Body of pancreas (tissue), 4 donors: ENCODE data around the gene DUOX2. TPM values are rescaled to one million over a fixed set of nuclear protein-coding genes. Genes with fewer than 3 reads are reported as not detected.

ENCODE experiments used
- ATAC-seq: fragments of 150-250 bp; one replicate; pipeline ENCODE4 v1.9.1; 2016
- DNase-seq, 4 donors: peaks; one replicate each; pipeline ENCODE4 v3.0.0-alpha.2; 2019
- H3K27ac ChIP-seq, 4 donors: fragments of 200-600 bp; sonication (generic); 1 replicate in 3 of 4; 2 replicates in 1 of 4; pipeline versions ENCODE4 v1.5.1 to v1.6.1; 2016 to 2019; ENCODE audit warnings: mild to moderate bottlenecking in 1 of 4, mixed read lengths in 1 of 4, moderate library complexity in 1 of 4
- H3K27me3 ChIP-seq, 2 donors: fragments of 200-600 bp; sonication (generic); one replicate each; pipeline ENCODE4 v1.6.0; 2016; ENCODE audit warnings: mild to moderate bottlenecking in 1 of 2
- H3K36me3 ChIP-seq, 2 donors: fragments of 200-600 bp; sonication (generic); replicated peaks in 1 of 2; 2 replicates each; pipeline ENCODE4 v1.5.1; 2016; ENCODE audit warnings: low read depth in 2 of 2; ENCODE audit not compliant: insufficient read depth in 1 of 2
- H3K4me1 ChIP-seq: fragments of 200-600 bp; sonication (generic); one replicate; pipeline ENCODE4 v1.6.0; 2016
- H3K4me3 ChIP-seq, 2 donors: fragments of 200-600 bp; sonication (generic); 1 replicate in 1 of 2; 2 replicates in 1 of 2; pipeline ENCODE4 v1.5.1; 2016 to 2019
- H3K9me3 ChIP-seq, 3 donors: fragments of 200-600 bp; sonication (generic); 1 replicate in 2 of 3; 2 replicates in 1 of 3; pipeline ENCODE4 v1.5.1; 2016
- POLR2A ChIP-seq, 3 donors: fragments of 450-650 bp; IDR thresholded peaks; one replicate each; pipeline ENCODE4 v1.6.1; 2016; ENCODE audit warnings: antibody characterized with exemption in 3 of 3, mild to moderate bottlenecking in 2 of 3
- WGBS, 2 donors: methylation state at CpG; one replicate each; pipeline ENCODE4 v1.1.5; 2017; 5-methylcytosine and 5-hydroxymethylcytosine counted together
- intact Hi-C: fragments of 100-400 bp; cut with DNase I; formaldehyde crosslinking; loops from one replicate; pipeline ENCODE4 v1.15.1; 2023
- total RNA-seq, 2 donors: library from RNA; depleted of rRNA; stranded (reverse); fragments of >200 nt; gene quantifications; one replicate each; pipeline ENCODE4 v1.1.0, GENCODE V29; 2016
- TF ChIP-seq, protein P1 (sequence below), 7 experiments: fragments of 450-650 bp in 4 of 7; fragments of 200-600 bp in 3 of 7; sonication (generic) in 3 of 7; IDR thresholded peaks; one replicate each; pipeline ENCODE4 v1.5.1; 2016 to 2019; ENCODE audit warnings: antibody characterized with exemption in 7 of 7

DUOX2 gene
- total RNA-seq, 2 donors from 2014 or later, result under 0.01 to 0.26 TPM

- no peaks in the 10 kb centered on the region for H3K27me3 ChIP-seq
- TF ChIP-seq, protein P1, sequence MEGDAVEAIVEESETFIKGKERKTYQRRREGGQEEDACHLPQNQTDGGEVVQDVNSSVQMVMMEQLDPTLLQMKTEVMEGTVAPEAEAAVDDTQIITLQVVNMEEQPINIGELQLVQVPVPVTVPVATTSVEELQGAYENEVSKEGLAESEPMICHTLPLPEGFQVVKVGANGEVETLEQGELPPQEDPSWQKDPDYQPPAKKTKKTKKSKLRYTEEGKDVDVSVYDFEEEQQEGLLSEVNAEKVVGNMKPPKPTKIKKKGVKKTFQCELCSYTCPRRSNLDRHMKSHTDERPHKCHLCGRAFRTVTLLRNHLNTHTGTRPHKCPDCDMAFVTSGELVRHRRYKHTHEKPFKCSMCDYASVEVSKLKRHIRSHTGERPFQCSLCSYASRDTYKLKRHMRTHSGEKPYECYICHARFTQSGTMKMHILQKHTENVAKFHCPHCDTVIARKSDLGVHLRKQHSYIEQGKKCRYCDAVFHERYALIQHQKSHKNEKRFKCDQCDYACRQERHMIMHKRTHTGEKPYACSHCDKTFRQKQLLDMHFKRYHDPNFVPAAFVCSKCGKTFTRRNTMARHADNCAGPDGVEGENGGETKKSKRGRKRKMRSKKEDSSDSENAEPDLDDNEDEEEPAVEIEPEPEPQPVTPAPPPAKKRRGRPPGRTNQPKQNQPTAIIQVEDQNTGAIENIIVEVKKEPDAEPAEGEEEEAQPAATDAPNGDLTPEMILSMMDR (IDR thresholded peaks at IDR 0.05), result no peak
- no peak for TF ChIP-seq POLR2A (IDR thresholded peaks at IDR 0.05)
- no peak overlapping the region for H3K27ac ChIP-seq
- no peaks in the 10 kb centered on the region for H3K4me1 ChIP-seq
- intact Hi-C loops, result no loop called here
- H3K36me3 ChIP-seq, result no peaks in the 10 kb centered on the region
- DNase-seq (no peak), ATAC-seq (no peak)
- WGBS, 2 donors, result 86 to 96% methylated on average over 4 to 7 of the region's 7 CpGs
- no peak overlapping the region for H3K4me3 ChIP-seq
- no peaks in the 10 kb centered on the region for H3K9me3 ChIP-seq
Observed at GRCh38 chr15:45147606-45148005, 33.6 kb upstream of the DUOX2 start.

DNA sequence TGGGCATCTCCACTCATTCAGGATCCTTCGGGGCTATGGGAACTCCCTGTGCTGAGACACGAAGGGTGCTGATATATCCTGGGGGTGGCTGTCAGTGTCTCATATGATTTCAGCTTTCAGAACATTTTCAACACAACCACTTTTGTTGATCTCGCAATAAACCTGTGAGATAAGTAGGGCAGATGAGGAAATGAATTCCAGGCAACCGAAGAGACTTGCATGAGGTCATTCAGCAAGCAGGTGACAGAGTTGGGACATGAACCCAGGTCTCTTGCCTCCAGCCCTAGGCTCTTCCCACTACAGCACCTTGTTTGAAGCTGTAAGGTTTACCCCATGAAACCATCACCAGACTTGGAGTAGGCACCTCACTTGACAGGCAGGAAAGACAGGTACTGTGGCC, 32.4 kb upstream of the DUOX2 start:
- Histone ChIP-seq H3K36me3 (no peaks in the 10 kb centered on the region), H3K27me3 (no peaks in the 10 kb centered on the region), H3K4me3 (no peak overlapping the region), H3K27ac (no peak overlapping the region), H3K9me3 (no peaks in the 10 kb centered on the region), H3K4me1 (no peaks in the 10 kb centered on the region)
- 58 to 63% methylated on average over 4 of the region's 4 CpGs for WGBS, 2 donors
- TF ChIP-seq, protein P1 (IDR thresholded peaks at IDR 0.05), result no peak
- no peak for TF ChIP-seq POLR2A (IDR thresholded peaks at IDR 0.05)
- intact Hi-C loops, result no loop called here
- no peak for DNase-seq
- no peak for ATAC-seq

- Histone ChIP-seq H3K4me1 (no peaks in the 10 kb centered on the region), H3K27ac (no peak overlapping the region), H3K4me3 (no peak overlapping the region), H3K9me3 (no peaks in the 10 kb centered on the region), H3K27me3 (no peaks in the 10 kb centered on the region), H3K36me3 (no peaks in the 10 kb centered on the region)
- intact Hi-C loops, result no loop called here
- 56 to 78% methylated on average over 6 to 9 of the region's 9 CpGs for WGBS, 2 donors
- TF ChIP-seq, protein P1 (IDR thresholded peaks at IDR 0.05), result no peak
- TF ChIP-seq POLR2A (IDR thresholded peaks at IDR 0.05), result no peak
- ATAC-seq (no peak), DNase-seq (no peak)
Observed at GRCh38 chr15:45144775-45145174, 30.8 kb upstream of the DUOX2 start.

DNA sequence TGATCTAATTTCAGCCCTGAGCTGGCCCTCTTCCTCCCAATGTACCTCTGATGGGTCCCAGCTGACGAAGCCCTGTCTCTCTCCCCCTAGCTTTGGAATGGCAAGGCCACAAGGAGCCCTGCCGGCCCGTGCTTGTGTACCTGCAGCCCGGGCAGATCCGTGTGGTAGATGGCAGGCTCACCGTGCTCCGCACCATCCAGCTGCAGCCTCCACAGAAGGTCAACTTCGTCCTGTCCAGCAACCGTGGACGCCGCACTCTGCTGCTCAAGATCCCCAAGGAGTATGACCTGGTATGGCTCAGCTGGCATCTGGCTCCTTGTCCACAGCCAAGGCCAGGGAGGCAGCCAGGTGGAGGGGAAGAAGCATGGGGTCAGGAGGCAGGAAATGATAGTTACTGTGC, 30.0 kb upstream of the DUOX2 start:
- no peak for ATAC-seq
- DNase-seq, result no peak
- Histone ChIP-seq H3K36me3 (no peaks in the 10 kb centered on the region), H3K27me3 (no peaks in the 10 kb centered on the region), H3K4me3 (no peak overlapping the region), H3K9me3 (no peaks in the 10 kb centered on the region), H3K4me1 (no peaks in the 10 kb centered on the region), H3K27ac (no peak overlapping the region)
- 80 to 100% methylated on average over 1 to 11 of the region's 11 CpGs for WGBS, 2 donors
- intact Hi-C loops, result no loop called here
- TF ChIP-seq, protein P1 (IDR thresholded peaks at IDR 0.05), result no peak
- no peak for TF ChIP-seq POLR2A (IDR thresholded peaks at IDR 0.05)

- no peaks in the 10 kb centered on the region for H3K27me3 ChIP-seq
- H3K4me1 ChIP-seq, result no peaks in the 10 kb centered on the region
- no peak overlapping the region for H3K27ac ChIP-seq
- no peak for ATAC-seq
- 79 to 88% methylated on average over 4 to 7 of the region's 7 CpGs for WGBS, 2 donors
- TF ChIP-seq POLR2A (IDR thresholded peaks at IDR 0.05), result no peak
- TF ChIP-seq, protein P1 (IDR thresholded peaks at IDR 0.05), result no peak
- no peaks in the 10 kb centered on the region for H3K9me3 ChIP-seq
- no peak overlapping the region for H3K4me3 ChIP-seq
- DNase-seq, result no peak
- intact Hi-C loops, result no loop called here
- no peaks in the 10 kb centered on the region for H3K36me3 ChIP-seq
Observed at GRCh38 chr15:45143056-45143455, 29.1 kb upstream of the DUOX2 start.
